Activated CD4-positive, alpha-beta T cell treated with anti-CD3 and anti-CD28 coated beads, Interleukin-2, amount 10 ng/mL, durations not matched to agents 24 days and 14 days (primary cell): ENCODE measurements around the gene ECT2L. TPM values are rescaled to one million over a fixed set of nuclear protein-coding genes. Genes with fewer than 3 reads are reported as not detected.
A peak's percentile ranks its signal among the peaks of the same experiment; 100 is the strongest.

Experiments
- DNase-seq: peaks from one replicate; pipeline ENCODE4 v3.0.0; 2022
- H3K27ac Mint-ChIP-seq: one replicate; pipeline ENCODE4 v1.8.0; 2022; ENCODE audit warnings: mild to moderate bottlenecking, mixed read lengths
- H3K27me3 Mint-ChIP-seq: one replicate; pipeline ENCODE4 v1.8.0; 2022; ENCODE audit warnings: mixed read lengths
- H3K36me3 Mint-ChIP-seq: one replicate; pipeline ENCODE4 v1.8.0; 2022; ENCODE audit warnings: low read depth, mild to moderate bottlenecking, mixed read lengths
- H3K4me1 Mint-ChIP-seq: one replicate; pipeline ENCODE4 v1.8.0; 2021; ENCODE audit warnings: mixed read lengths
- H3K4me3 Mint-ChIP-seq: one replicate; pipeline ENCODE4 v1.8.0; 2022; ENCODE audit warnings: mild to moderate bottlenecking, moderate library complexity, mixed read lengths
- H3K9me3 Mint-ChIP-seq: one replicate; pipeline ENCODE4 v1.8.0; 2021; ENCODE audit warnings: mixed read lengths
- intact Hi-C: fragments of 100-400 bp; cut with micrococcal nuclease; formaldehyde crosslinking; loops from one replicate; pipeline ENCODE4 v1.15.1; 2023
- total RNA-seq: library from RNA; stranded (reverse); gene quantifications from 2 replicates; pipeline ENCODE4 v1.2.3, GENCODE V29; 2022

Gene ECT2L
- total RNA-seq, 1 donor from 2014 or later, result not detected

DNA sequence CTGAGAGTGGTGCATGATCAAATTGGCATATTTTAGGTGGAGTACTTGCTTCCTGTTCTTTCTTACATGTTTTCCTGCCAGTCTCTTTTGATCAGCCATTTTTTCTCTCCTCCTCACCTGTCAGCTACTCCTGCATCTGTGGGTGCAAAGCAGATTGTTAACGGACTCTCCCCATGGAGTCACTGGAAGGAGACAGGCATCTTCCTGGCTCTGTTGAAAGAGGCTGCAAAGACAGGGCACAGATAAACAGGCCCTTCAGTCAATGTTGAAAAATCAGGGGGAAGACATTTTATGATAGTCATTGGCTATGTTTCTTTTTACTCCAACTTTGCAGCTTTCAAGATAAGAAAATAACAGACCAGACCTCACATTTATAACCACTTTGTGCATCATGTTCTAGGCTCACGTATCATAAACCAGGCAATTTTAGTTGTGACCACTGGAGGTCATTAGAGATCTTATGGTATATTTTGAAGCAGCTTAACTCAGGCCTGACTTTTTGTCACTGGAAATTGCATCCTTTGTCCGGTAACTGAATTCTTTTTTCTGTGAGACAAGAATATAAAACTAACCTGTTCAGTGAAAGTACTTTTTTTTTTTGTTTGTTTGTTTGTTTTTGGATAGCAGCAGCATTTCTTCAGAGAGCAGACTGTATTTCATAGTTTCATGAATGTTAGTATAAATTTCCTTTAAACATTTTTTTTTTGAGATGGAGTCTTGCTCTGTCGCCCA is 20.1 kb downstream of the ECT2L start:
- H3K36me3 Mint-ChIP-seq, result no peaks in the 10 kb centered on the region
- H3K4me1 Mint-ChIP-seq, result peaks cover 29% of the 10 kb centered on the region
- peak; percentile 70 for DNase-seq
- no peaks in the 10 kb centered on the region for H3K9me3 Mint-ChIP-seq
- H3K4me3 Mint-ChIP-seq, result no peak overlapping the region
- intact Hi-C loops, result loop anchor here (1.0 to 5.0 kb wide), 5 partner anchors 76 to 549 kb away; partner anchors contain the start of genes ABRACL and REPS1
- peak overlapping the region; percentile 75 for H3K27ac Mint-ChIP-seq
- H3K27me3 Mint-ChIP-seq, result peaks cover 2% of the 10 kb centered on the region

DNA sequence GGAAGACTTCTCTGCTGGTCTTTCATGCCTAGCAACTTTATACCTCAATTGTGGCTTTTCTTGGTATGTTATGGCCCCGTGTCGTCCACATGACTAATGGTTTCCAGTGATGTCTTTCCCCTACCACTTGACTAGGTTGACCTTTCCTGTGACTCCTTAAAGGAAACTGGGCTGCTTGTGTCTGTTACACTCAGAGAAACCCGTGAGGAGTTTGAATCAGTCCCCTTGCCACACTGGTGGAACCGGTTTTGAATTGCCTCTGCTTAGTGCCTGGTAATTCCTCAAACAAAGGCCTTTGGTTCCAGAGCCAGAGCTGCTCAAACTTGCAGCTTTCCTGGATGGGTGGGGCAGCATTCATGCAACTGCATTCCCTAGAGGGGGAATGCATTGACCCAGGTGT is 21.9 kb downstream of the ECT2L start:
- DNase-seq, result no peak
- Mint-ChIP-seq H3K4me1 (peaks cover 29% of the 10 kb centered on the region), H3K36me3 (no peaks in the 10 kb centered on the region), H3K27ac (peak overlapping the region; percentile 79), H3K4me3 (peak overlapping the region; percentile 45), H3K9me3 (no peaks in the 10 kb centered on the region), H3K27me3 (peaks cover 2% of the 10 kb centered on the region)
- intact Hi-C loops, result loop anchor here (2.0 to 5.0 kb wide), 7 partner anchors 75 to 547 kb away; partner anchors contain the start of genes ABRACL and TXLNB

DNA sequence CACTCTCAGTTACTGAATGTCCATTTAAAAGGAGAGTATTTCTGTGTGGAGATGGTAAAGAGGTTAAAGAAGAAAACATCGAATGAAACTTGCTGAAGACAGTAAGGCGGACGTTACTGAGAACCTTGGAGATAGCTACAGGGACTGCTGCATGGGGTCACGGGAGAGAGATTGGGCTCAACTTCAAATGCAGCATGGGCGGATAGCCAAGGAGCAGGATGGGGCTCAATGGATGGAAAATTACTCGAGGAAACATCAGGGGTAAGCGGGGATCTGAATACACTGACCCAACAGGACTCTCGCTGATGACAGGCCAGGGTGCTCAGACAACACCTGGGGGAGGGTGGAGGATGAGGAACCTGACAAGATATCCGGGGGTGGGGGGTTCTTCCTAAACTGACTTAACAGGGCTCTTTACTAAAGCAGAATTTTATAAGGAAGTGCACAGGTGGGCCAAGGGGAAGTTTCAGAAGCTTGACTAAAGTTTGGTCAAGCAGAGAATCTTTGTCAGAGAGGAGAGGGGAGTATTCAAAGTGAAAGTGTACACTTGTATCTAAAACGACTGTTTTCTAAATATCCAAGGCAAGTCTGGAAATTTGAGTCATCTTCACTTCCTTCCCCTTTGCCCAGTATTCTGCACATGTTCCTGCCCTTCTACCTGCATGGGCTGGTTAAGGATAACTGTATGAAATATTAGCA is 22.8 kb downstream of the ECT2L start:
- no peak for DNase-seq
- no peaks in the 10 kb centered on the region for H3K27me3 Mint-ChIP-seq
- no peaks in the 10 kb centered on the region for H3K9me3 Mint-ChIP-seq
- peak overlapping the region; percentile 79 for H3K27ac Mint-ChIP-seq
- H3K4me3 Mint-ChIP-seq, result peak overlapping the region; percentile 45
- no peaks in the 10 kb centered on the region for H3K36me3 Mint-ChIP-seq
- peaks cover 29% of the 10 kb centered on the region for H3K4me1 Mint-ChIP-seq
- intact Hi-C loops, result loop anchor here (2.0 to 5.0 kb wide), 5 partner anchors 74 to 472 kb away; partner anchors contain the start of gene TXLNB

DNA sequence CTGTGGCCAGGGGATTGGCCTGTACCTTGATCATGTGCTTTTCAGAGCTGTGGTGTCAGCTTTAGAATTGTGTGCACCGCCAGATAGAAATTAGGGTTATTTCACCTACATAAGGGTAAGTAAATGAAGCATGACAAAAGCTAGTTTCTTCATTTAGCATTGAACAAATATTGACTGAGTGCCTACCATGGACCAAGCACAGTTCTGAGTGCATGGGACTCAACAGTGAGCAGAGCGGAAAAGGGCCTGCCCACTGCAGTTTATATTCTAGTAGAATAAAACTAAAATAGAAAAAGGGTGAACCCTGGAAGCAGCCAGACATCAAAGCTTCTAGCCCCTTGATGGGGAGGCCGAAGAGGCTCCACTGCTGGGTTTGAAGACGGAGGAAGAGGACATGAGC is 25.6 kb downstream of the ECT2L start:
- Mint-ChIP-seq H3K4me1 (peaks cover 29% of the 10 kb centered on the region), H3K27me3 (no peaks in the 10 kb centered on the region), H3K36me3 (no peaks in the 10 kb centered on the region), H3K9me3 (no peaks in the 10 kb centered on the region), H3K4me3 (no peak overlapping the region), H3K27ac (peak overlapping the region; percentile 16)
- intact Hi-C loops, result no loop called here
- DNase-seq, result no peak

DNA sequence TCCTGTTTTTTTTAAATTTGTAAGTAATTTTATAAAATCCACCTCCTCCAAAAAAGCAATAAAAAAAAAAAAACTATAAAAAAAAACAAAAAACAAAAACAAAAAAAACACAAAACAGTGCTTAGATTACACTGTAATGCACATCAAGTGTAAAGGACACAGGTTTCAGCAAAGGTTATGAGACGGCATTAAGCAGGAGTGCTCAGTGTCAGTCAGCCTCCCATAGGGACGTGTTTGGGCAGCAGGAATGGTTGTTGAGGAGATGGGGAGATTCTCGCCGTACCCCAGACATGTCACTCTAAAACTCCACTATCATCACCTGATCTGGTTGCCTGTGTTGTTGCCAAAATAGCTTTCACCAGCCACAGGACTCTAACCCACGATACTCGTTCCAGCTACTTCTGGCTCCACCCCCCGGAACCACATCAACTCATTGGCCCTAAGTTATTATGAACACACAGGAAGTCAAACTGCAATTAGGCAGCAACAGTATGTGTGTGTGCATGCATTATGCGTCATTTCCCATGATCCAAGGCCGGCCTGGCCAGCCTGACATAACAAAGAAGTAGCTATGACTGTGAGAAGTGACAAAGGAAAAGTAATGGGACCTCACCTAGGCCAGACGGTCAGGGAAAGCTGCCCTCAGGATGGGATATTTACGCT is 28.7 kb downstream of the ECT2L start:
- Mint-ChIP-seq H3K4me1 (peaks cover 8% of the 10 kb centered on the region), H3K4me3 (no peak overlapping the region), H3K27ac (peak overlapping the region; percentile 14), H3K27me3 (no peaks in the 10 kb centered on the region), H3K9me3 (peaks cover 4% of the 10 kb centered on the region), H3K36me3 (no peaks in the 10 kb centered on the region)
- intact Hi-C loops, result no loop called here
- DNase-seq, result peak; percentile 71

DNA sequence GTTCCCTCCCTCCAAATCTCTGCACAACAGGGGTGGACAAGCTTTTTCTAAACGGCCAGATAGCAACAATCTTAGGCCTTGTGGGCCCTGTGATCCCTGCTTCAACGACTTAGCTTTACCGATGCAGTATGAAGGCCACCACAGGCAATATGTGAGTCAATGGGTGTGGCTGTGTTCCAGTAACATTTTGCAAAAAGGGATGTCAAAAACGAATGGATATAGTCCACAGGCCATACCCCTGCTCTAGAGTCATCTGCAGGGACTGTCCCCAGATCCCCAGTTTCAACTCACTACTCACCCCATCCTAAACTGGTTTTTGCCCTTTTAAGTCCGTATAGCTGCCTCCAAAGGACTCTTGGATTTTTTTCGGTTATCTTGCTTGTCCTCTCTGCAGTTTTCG is 34.4 kb downstream of the ECT2L start:
- no peak for DNase-seq
- Mint-ChIP-seq H3K27ac (no peak overlapping the region), H3K36me3 (no peaks in the 10 kb centered on the region), H3K4me3 (no peak overlapping the region), H3K9me3 (peaks cover 4% of the 10 kb centered on the region), H3K4me1 (no peaks in the 10 kb centered on the region), H3K27me3 (no peaks in the 10 kb centered on the region)
- intact Hi-C loops, result no loop called here

DNA sequence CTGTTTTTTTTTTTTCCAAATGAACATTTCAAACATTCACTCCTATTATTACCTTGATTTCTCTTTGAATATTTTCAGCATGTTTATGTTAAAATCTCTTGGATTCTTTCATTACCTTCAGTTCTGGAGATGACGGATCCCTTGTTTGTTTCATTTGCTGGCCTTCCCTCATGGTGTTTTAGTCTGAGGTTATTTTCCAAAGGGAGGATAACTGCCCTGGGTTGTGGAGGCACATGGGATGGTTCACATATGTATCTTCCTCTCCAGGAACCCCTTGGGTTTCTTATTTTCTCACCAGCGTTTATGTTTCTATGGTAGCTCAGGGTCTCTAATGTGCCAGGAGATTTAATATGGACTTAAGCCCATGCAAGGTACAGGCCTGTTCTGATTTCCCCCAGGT is 36.3 kb downstream of the ECT2L start:
- Mint-ChIP-seq H3K9me3 (no peaks in the 10 kb centered on the region), H3K27me3 (no peaks in the 10 kb centered on the region), H3K27ac (no peak overlapping the region), H3K4me3 (no peak overlapping the region), H3K36me3 (no peaks in the 10 kb centered on the region), H3K4me1 (no peaks in the 10 kb centered on the region)
- intact Hi-C loops, result no loop called here
- DNase-seq, result no peak

DNA sequence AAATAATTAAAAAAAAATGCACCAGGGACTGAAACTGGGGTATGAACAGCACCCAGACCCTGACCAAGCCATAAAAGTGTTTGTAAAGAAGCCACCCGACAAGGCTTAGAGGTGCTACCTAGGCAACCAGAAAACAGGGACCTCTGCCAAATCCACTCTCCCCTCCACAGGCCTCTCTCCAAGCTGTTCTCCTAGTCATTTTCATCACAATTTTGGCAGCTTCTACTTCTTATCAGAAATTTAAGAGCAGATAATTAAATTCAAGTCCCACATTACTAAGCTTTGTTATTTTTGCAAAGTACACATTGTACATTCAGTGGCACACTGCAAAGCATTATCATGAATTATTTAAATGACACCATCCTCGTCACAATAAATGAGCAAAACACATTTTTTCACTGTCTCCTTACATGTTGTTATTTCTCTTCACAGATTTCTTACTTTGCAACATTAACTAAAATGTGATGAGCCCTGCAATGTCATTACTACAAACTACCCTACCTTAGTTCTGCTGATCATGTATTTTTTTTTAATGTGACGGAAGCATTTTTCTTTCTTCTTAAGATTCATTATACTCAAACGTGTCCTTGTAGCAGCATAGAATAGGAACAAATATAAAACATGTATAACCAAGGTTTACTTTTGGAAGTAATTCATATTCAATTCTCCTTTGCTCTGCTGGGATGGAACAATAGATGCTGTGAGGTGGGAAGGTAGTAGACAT is 38.1 kb downstream of the ECT2L start:
- Mint-ChIP-seq H3K9me3 (no peaks in the 10 kb centered on the region), H3K36me3 (no peaks in the 10 kb centered on the region), H3K4me3 (no peak overlapping the region), H3K4me1 (no peaks in the 10 kb centered on the region), H3K27ac (no peak overlapping the region), H3K27me3 (no peaks in the 10 kb centered on the region)
- intact Hi-C loops, result no loop called here
- no peak for DNase-seq

DNA sequence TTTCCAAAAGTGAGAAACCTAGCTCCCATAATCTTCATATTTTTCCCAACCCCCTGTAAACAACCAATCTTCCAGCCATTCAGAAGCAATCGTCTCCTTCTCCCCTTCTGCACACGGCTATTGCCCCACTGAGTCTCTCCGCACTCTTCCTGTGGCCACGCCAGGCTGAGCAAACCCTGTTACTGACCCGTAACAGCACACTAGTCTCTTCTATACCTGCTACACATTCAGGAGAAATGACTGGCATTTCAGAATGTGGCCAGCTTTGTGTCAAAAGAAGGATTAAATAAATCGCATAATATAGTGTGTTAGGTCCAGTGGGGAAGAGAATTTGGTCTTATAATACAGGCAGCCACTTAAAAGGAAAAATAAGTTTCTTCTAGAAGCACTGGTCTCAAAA is 41.4 kb downstream of the ECT2L start:
- H3K27me3 Mint-ChIP-seq, result no peaks in the 10 kb centered on the region
- no peaks in the 10 kb centered on the region for H3K9me3 Mint-ChIP-seq
- intact Hi-C loops, result no loop called here
- DNase-seq, result no peak
- no peak overlapping the region for H3K27ac Mint-ChIP-seq
- H3K36me3 Mint-ChIP-seq, result no peaks in the 10 kb centered on the region
- no peak overlapping the region for H3K4me3 Mint-ChIP-seq
- no peaks in the 10 kb centered on the region for H3K4me1 Mint-ChIP-seq

DNA sequence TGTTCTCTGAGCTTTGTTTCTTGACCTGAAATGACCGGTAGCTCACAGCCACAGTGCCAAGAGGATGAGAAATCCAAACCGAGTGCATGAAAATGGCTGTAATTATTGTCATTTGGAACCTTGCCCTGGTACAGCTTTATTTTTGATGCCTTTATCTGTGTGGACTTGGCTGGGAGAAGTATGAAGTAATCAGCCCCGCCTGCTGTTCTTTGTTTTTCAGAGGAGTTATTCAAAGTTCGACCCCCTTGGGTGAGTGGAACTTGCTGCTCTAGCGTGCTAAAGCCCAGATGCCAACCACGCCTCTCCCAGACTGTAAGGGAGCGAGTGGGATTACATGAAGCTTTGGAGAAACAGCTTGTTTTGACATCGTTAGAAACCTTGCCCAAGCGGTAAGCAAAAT is 48.3 kb downstream of the ECT2L start:
- Mint-ChIP-seq H3K27me3 (no peaks in the 10 kb centered on the region), H3K4me1 (no peaks in the 10 kb centered on the region), H3K4me3 (no peak overlapping the region), H3K36me3 (no peaks in the 10 kb centered on the region), H3K27ac (no peak overlapping the region), H3K9me3 (peaks cover 4% of the 10 kb centered on the region)
- intact Hi-C loops, result no loop called here
- DNase-seq, result no peak

DNA sequence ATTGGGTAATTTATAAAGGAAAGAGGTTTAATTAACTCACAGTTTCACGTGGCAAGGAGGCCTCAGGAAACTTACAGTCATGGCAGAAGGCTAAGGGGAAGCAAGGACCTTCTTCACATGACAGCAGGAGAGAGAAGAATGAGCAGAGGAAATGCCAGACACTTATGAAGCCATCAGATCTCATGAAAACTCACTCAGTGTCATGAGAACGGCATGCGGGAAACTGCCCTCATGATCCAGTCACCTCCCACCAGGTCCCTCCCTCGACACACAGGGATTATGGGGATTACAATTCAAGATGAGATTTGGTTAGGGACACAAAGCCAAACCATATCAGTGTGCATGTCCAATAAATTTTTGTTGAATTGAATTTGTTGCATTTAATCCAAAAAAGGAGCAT is 52.0 kb downstream of the ECT2L start:
- Mint-ChIP-seq H3K4me1 (no peaks in the 10 kb centered on the region), H3K4me3 (no peak overlapping the region), H3K27me3 (no peaks in the 10 kb centered on the region), H3K9me3 (peaks cover 4% of the 10 kb centered on the region), H3K36me3 (no peaks in the 10 kb centered on the region), H3K27ac (no peak overlapping the region)
- intact Hi-C loops, result no loop called here
- no peak for DNase-seq

DNA sequence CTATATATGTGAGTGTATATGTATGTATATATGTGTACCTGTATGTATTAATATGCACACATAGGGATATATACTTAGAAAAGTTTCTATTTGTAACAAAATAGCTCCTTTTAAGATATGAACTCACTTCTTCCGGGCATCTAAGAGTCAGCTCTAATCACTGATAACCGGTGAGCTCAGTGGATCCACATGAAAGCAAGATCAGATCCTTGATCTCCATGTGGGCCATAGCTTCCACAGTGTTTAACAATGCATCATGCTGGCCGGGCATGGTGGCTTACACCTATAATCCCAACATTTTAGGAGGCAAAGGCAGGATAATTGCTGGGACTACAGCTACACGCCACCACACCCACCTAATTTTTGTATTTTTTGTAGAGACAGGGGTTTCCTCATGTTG is 52.6 kb downstream of the ECT2L start:
- Mint-ChIP-seq H3K27ac (no peak overlapping the region), H3K4me1 (no peaks in the 10 kb centered on the region), H3K4me3 (no peak overlapping the region), H3K36me3 (no peaks in the 10 kb centered on the region), H3K9me3 (peaks cover 4% of the 10 kb centered on the region), H3K27me3 (no peaks in the 10 kb centered on the region)
- DNase-seq, result no peak
- intact Hi-C loops, result no loop called here

DNA sequence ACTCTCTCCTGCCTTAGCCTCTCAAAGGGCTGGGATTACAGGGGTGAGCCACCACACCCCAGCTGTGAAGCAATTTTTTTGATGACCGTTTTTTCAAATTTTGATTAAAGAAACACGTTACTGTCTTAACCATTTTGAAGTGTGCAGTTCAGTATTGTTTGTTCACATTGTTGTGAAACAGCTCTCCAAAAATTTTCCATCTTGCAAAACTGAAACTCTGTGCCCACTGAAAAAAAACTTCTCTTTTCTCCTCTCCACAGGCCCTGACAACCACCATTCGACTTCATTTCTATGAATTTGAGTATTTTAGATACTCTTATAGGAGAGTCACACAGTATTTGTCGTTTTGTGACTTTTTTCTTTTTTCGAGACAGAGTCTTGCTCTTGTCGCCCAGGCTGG is 53.9 kb downstream of the ECT2L start:
- H3K27ac Mint-ChIP-seq, result no peak overlapping the region
- H3K36me3 Mint-ChIP-seq, result no peaks in the 10 kb centered on the region
- H3K9me3 Mint-ChIP-seq, result peaks cover 4% of the 10 kb centered on the region
- no peak overlapping the region for H3K4me3 Mint-ChIP-seq
- DNase-seq, result no peak
- no peaks in the 10 kb centered on the region for H3K4me1 Mint-ChIP-seq
- no peaks in the 10 kb centered on the region for H3K27me3 Mint-ChIP-seq
- intact Hi-C loops, result no loop called here

DNA sequence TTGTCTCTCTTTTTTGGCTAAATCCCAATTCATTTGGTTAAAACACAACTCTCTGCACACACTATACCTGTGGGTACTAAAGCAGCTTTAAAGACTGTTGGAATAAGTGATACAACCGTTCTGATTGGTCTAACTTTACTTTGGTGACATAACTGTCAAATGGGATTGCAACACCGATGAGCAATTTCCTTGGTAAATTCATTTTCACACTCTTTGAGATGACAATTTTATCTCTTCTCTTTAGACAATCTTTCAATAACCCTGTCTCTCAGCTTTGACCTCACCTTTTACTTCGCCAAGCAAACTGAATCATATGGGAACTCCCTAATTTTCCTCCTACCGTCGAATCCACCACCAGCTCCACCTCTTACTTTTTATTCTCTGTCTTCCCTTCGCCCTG is 60.8 kb downstream of the ECT2L start:
- no peak for DNase-seq
- H3K4me1 Mint-ChIP-seq, result no peaks in the 10 kb centered on the region
- intact Hi-C loops, result no loop called here
- H3K9me3 Mint-ChIP-seq, result no peaks in the 10 kb centered on the region
- peaks cover 3% of the 10 kb centered on the region for H3K27me3 Mint-ChIP-seq
- peak overlapping the region; percentile 3 for H3K27ac Mint-ChIP-seq
- no peaks in the 10 kb centered on the region for H3K36me3 Mint-ChIP-seq
- H3K4me3 Mint-ChIP-seq, result no peak overlapping the region
